NB4 (cell line): ENCODE data around the gene GPR176.

ENCODE experiments used
- CTCF ChIP-seq: IDR thresholded peaks from one replicate; pipeline ENCODE4 v1.5.1; 2012; ENCODE audit warnings: low read depth, low read length
- MAX ChIP-seq: IDR thresholded peaks from 2 replicates; pipeline ENCODE4 v1.6.1; 2011; ENCODE audit warnings: low read depth, low read length
- MYC ChIP-seq: IDR thresholded peaks from 2 replicates; pipeline ENCODE4 v1.6.1; 2011; ENCODE audit warnings: low read depth, low read length
- POLR2A ChIP-seq: IDR thresholded peaks from 2 replicates; pipeline ENCODE4 v1.6.1; 2011; ENCODE audit warnings: mild to moderate bottlenecking; ENCODE audit not compliant: insufficient read length; ENCODE audit errors: extremely low read depth

DNA sequence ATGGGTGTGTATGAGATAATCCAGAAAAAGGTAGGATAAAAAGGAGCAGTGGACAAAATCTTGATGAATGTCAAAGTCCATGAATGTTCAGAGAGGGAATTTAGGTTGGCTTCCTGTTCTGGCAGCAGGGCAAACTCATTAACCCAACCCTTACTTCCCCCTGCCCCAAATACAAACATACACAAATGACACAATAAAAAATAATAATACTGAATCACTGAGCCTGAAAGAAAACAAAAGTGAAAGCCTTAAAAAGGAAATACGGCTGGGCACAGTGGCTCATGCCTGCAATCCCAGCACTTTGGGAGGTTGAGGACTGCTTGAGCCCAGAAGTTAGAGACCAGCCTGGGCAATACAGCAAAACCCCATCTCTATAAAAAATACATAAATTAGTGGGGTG is 62.9 kb downstream of the GPR176 start:
- TF ChIP-seq CTCF (no peak), MYC (no peak), MAX (no peak), POLR2A (no peak)
